NCI-H2107 (cell line): ENCODE data around the gene FBXO38.

ENCODE experiments used
- DNase-seq: peaks from one replicate; lab custom pipeline; 2025; lab: John Stamatoyannopoulos, UW

FBXO38 gene

DNA sequence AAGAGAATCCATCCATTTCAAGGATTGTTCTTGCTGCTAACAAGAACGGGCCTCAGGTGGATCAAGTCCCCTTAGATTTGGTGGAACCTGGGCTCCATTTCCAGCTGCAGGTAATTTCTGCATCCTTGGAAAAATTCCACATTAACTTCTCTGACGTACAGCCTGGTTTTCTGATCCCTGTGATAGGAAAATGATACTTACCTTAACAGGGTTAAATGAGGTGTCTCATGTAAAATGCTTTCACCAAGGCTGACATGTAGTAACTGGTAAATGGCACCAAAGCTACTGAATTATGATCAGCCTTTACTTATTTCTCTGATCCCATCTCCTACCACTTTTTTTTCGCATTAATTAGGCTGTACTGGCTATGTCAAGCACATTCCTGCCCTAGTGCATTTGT, 93.7 kb downstream of the FBXO38 start:
- no peak for DNase-seq

DNA sequence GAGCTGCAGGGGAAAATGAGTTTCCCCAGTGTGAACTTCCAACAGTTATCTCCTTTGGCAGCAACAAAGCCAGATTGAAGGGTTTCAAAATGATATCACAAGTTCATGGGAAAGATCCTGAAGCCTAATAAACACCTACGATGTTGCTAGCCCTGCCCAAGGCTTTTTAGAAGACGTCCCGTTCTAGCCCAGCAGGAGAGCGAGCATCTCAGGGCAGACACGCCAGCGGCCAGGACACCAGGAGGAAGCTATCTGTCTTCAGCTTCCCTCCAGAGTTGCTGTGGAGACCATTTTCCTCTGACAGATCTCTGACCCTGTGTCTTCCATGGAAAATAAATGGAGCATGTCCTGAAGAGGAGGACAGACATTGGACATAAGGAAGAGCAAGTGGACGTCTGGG, 98.4 kb downstream of the FBXO38 start:
- DNase-seq: no peak

DNA sequence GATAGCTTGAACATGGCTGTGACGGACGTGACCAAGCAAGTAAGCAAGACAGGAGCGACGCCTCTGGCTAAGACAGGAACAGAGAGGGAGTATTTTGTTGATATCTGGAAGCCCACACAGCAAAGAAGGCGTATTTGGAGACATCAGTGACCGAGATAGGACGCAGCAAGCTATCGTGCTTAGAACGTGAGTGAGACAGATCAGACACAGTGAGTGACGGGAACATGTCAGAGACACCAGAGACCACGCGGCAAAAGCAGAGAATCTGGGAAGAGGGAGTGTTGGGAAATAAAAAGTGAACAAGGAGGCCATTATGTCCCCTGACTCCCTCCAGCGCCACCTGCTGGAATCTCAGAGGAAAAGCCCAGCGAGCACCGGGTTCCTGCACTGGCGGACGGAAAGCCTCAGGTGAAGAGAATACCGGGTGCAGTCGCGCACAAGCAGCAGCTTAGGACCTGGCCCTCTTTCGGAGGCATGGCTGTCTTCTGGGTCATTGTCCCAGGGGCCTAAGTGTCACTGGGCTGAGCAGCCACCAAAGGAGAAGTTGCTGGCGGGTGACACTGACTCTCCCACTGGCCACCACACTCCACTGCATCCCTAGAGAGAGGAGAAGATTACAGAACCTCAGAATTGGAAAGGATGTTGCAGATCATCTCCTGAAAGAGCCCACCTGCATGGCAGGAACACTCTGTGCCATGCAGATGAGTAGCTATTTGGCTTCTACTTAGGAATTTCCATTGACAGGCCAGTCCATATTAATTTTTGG, 99.1 kb downstream of the FBXO38 start:
- DNase-seq: no peak

DNA sequence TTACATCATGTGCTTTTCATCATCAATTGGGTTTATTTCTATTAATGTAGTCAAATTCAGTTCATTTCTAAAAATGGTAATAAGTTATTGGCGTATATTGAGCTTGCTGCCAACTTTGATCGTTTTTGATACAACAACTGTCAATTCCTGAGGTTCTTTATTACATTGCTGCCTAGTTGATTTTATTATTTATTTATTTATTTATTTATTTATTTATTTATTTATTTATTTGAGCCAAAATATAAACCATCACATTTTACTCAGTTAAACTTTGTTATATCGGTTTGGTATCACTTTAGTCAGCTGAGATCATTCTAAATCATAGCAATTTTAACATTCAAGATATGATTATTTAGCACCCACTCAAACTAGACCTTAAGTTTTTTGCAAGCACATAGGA, 100.0 kb downstream of the FBXO38 start:
- DNase-seq: no peak

DNA sequence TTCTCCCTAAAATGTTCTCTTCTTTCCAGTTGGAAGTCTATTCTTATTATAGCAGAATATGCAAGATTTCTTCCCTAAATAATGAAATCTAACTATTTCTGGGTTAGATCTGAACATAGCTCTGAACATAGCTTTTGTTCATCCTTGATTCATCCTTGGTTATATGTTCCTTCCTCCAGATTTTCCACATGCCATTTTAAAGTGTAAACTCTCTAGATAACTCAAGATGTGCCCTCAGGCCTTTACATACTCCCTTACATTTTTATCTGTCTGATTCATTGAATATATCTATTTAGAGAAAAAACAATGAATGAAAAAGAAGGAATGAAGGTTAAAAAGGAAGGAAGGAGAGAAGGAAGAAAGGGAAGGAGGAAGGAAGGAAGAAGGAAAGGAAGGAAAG, 100.9 kb downstream of the FBXO38 start:
- no peak for DNase-seq

GRCh38 chr5:148486456-148486855, 102.7 kb downstream of the FBXO38 start:
- DNase-seq: no peak

DNA sequence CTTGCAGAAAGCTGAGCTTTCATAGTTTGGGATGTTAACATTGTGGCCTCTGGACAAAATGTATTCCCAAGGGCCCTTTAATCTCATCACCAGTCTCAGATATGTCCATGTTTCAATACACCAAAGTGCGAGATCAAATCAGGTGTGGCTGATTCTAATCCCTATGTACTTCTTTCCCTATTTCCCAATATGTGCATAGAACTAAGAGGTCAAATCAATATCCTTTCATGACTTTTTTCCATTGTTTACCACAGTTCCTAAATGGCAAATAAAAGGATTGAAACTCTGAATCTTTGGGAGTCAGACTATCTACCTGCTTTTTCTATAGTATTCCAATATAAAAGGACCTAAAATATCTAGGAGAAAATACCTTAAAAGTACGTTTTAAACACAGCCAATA, 105.0 kb downstream of the FBXO38 start:
- DNase-seq: no peak

DNA sequence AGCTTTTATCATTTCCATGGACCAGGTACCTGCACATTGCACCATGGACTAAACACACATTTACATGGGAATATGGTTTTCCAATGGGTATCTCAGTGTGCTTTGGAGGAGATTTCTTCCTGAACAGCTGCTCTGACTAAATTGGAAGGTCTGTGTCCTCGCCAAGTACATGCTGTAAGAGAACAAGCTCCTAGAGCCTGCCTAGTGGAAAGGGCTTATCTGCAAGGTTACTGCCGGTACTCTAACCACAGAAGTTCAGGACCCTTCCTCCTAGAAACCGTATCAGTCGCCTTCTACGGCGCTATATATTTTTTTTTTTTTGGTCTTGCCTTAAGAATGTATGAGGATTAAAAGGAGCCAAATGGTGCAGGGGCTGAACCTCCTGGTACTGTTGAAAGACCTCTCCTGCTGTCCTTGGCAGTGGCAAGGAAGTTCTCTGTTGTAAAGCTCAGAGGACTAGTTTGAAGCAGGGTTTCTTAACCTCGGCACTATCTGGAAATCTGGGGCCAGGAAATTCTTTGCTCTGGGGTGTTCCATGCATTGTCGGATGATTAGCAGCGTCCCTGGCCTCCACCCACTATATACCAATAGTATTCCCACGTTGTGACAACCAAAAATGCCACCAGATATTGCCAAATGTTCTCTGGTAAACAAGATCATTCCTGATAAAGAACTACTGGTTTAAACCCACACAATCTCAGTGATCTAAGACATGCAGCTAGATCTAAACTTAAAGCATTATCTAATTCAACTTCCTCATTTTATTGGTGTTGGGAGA, 107.4 kb downstream of the FBXO38 start:
- DNase-seq: no peak

- no peak for DNase-seq
These were observed 108.0 kb downstream of the FBXO38 start for GRCh38 chr5:148491793-148492184.

GRCh38 chr5:148492351-148492750, 108.6 kb downstream of the FBXO38 start:
- no peak for DNase-seq
